Hematopoietic multipotent progenitor cell treated with erythropoietin and hydrocortisone succinate and interleukin-3 and kit ligand, for 15 days (in vitro differentiated cells): ENCODE data around the gene GADD45GIP1.
"Not testable (repeated sequence)": the region's sequence is repeated elsewhere in the genome, so short reads cannot be mapped to it uniquely, and the experiment has no call there.

Experiments used
- DNase-seq: peaks from one replicate; pipeline ENCODE4 v3.0.0-alpha.2; 2015; ENCODE audit warnings: low spot score

GADD45GIP1 gene

DNA sequence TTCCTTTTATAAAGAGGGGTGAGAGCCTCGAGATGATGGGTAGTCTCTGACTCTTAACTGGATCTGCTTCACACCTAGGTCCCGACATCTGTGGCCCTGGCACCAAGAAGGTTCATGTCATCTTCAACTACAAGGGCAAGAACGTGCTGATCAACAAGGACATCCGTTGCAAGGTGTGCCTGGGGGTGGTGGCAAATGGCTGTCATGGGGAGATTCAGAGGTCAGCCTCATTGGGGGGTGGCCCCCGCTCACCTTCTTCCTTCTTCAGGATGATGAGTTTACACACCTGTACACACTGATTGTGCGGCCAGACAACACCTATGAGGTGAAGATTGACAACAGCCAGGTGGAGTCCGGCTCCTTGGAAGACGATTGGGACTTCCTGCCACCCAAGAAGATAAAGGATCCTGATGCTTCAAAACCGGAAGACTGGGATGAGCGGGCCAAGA lies 17.0 kb downstream of the GADD45GIP1 start:
- DNase-seq: no peak

DNA sequence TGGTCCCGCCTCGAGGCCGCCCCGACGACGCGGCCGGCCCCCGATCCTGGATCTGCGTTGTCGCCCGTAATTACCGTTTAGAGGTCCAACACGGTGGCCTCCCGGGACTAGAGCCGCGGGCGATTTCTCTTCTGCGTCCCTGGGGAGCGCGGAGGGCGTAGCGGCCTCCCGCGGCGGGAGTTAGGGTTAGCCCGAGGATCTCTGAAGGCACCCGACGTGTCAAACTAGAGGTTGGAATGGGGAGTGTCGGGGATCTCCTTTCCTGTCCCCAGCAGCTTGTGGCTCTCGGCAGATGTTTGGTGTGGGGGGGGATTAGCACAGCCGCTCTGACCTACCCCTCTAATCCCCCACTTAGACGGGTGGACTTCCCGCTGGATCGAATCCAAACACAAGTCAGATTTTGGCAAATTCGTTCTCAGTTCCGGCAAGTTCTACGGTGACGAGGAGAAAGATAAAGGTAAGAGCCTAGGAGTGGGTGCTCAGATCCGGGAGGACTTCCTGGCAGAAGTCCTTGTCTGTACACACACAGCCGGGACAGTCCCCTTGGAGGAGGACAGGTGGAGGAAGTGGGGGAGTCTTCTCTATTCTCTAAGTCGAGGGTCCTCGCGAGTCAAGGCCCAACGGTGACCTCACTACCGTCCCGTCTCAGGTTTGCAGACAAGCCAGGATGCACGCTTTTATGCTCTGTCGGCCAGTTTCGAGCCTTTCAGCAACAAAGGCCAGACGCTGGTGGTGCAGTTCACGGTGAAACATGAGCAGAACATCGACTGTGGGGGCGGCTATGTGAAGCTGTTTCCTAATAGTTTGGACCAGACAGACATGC lies 18.0 kb downstream of the GADD45GIP1 start:
- peak; percentile 64 for DNase-seq

DNA sequence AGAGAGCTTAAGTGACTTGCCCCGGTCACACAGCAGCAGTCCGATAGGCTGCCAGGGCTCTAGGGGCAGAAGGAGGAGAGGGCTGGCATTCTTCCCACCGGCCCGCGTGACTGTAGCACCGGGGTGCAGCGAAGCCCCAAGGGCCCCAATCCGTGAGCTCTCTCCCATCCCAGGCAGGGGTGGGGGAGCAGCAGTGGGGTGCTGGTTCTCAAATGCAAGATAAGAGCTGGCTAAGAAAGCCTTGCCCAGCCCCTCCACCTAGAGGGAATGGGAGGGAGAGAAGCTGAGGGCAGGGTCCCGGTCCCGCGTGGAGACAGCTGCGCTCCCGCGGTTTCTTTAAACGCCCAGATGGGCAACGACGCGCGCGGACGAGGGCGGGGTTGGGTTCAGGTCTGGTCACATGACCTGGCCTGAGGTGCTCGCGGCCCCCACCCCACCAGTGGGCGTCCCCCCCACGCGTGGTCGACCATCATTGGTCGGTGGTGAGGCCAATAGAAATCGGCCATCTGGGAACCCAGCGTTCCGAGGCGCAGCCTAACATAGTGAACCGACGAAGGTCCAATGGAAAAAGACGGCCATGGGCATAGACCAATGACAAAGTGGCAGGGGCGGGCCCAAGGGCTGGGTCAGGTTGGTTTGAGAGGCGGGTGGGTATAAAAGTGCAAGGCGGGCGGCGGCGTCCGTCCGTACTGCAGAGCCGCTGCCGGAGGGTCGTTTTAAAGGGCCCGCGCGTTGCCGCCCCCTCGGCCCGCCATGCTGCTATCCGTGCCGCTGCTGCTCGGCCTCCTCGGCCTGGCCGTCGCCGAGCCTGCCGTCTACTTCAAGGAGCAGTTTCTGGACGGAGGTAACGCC lies 18.9 kb downstream of the GADD45GIP1 start, which contains the start of gene CALR:
Gene CALR (plus strand): TSS at position 683 of the 852 bp plus-strand sequence. CDS start 71 bp downstream, at position 754.
- DNase-seq: peak; percentile 99

DNA sequence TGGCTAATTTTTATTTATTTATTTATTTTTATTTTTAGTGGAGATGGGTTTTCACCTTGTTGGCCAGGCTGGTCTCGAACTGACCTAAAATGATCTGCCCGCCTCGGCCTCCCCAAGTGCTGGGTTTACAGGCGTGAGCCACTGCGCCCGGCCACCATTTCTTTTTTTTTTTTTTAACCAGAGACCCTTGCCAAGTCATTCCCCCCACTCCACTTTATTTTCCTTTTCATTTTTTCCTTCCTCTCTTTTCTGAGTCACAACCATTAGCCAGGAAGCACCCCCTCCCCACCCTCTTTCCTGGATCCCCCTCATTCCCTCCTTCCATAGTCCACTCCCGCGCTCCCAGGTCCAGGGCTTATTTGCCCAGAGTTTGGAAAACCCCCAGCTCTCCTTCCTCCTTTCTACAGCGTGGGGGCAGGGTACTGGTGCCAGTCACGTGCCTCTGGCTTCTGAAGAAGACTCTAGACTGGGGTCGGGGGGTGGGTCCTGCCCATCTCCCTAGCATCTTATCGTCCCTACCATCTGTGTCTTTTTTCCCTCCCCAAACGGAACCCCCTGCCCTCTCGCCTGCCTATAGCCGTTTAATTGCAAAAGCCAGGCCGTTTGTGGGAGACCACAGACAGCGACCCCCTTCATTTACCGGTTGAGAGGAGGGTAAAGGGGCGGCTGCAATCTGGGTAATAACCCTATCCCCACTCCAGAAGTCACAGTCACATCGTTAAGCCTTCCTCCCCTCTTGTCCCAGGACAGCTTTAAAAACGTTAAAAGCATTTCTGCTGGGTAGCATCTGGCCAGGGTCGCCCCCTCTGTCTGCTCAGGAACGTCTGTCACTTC lies 19.7 kb downstream of the GADD45GIP1 start:
- no peak for DNase-seq

DNA sequence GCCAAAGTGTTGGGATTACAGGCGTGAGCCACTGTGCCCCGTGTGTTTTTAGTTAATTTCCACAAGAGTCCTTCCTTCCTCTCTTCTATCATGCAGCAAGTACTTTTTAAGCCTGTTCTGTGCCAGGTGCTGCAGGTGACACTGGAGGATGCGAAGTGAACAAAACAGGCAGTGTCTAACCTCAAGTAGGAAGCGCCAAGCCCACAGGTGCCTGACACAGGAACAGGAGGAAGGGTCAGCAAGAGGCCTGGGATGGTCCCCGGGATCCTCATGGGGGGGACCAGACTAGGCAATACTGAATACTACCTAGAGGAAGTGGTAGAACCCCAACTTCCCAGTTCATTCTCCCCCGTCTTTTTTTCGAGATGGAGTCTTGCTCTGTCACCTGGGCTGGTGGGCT lies 20.4 kb downstream of the GADD45GIP1 start:
- DNase-seq: no peak

DNA sequence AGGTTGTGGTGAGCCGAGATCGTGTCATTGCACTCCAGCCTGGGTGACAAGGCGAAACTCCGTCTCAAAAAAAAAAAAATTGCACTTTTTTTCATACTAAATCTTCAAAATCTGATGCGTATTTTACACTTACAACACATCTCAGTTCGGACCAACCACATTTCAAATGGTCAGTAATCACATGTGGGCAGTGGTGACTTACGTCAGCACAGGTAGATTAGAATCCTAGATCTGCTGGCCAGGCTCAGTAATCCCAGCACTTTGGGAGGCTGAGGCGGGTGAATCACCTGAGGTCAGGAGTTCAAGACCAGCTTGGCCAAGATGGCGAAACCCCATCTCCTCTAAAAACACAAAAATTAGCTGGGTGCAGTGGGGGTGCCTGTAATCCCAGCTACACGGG lies 22.0 kb downstream of the GADD45GIP1 start:
- DNase-seq: no peak

DNA sequence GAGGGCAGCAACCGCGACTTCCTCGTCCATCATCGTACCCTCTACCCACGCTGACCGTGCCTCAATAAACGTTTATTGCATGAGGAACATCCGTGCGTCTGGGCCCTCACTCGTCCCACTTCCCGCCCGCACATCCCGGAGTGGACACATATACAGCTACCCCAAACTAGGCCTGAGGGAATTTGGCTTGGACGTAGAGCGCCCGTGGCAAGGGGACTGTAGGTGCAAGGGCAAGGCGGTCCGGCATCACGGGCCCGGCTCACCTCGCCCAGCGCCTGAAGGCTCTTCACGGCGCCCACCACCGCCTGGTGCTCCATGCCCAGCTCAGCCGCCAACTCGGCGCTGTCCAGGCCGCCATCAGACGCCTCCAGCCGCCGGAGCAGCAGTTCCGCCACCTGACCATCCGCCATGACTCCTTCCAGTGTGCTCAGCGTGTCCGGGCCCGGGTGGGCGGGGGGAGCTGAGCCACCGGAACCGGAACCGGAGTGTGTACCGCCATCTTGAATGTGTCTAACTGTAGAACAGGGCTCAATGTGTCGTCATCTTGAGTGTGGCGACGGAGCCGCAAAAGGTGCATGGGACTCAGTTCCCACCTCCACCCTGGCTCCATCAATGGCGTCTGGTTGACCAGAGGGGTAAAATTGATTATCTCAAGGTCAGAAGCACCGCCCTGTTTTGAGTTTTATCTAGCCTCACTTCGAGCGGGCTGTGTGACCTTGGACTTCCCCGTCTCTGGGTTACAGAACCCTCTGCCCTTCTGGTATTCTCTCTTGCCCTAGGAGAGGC lies 23.5 kb downstream of the GADD45GIP1 start, which contains the start of gene FARSA:
Gene FARSA (minus strand): TSS at position 425 of the 786 bp plus-strand sequence. CDS start 15 bp downstream, at position 410.
- DNase-seq: peak; percentile 93

DNA sequence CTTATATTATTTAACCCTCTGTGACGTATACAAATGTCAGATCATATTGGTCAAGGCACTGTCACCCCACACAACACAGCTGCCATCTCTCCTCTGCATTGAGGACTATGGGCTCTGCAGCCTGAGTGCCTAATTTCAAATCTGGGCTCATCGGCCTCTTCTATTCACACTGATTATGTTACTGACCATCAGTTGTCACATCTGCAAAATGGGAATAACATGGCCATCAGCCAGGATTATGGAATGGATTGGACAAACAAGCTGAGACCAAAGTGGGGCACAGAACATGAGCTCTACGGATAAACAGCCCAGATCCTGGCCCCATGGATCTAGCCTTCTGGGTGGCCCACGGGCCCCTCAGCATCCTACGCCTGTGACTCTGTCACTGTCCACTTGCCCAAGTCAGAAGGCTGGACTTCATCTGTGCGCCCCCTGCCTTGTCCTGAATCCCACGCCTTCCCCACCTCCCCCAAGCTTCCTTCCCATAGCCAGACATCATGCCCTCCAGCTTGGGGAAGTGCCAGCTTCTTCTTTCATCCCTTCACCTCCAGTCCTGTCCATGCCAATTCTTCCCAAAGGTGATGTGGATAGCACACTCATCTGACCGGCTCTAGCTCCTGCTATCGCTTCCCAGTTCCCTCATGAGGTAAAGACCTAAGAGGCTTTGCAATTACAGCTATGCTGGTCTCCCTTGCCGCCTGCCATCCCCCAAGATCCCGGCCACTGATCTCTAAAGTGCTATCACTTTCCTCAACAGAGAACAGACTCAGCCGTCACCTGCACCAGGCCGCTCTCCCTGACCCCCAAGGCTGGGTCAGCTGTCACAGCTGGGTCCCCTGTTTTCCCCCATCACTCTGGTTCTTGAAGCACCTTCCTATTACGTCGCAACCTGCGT lies 24.4 kb downstream of the GADD45GIP1 start:
- no peak for DNase-seq

DNA sequence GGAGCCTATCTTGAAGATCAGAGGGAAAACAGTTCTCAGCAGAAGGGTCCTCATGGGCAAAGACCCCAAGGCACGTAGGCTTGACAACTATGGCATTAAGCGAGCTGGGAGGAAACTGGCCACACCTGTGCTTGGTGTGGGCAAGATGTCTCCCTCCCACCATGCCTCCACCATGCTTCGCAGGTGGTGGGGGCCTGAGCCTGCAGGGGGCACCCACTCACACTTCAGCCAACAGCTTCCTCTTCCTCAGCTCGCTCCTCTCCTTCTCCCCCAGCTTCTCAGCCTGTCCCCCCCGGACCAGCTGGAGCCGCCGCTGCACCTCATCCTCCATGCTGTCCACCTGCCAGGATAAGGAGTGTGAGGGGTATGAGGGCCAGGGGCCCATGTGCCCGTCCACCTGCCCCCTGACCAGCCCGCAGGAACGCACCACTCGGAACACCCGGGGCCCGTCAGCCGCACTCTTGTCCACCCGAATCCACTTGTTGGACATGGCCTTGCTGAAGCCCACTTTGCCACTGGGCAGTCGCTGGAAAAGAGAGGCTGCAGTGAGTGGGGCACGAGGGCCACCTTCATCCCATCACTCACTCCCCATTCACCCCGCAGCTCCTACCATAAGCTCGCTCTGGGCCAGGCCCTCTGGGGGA lies 26.9 kb downstream of the GADD45GIP1 start:
- DNase-seq: no peak

DNA sequence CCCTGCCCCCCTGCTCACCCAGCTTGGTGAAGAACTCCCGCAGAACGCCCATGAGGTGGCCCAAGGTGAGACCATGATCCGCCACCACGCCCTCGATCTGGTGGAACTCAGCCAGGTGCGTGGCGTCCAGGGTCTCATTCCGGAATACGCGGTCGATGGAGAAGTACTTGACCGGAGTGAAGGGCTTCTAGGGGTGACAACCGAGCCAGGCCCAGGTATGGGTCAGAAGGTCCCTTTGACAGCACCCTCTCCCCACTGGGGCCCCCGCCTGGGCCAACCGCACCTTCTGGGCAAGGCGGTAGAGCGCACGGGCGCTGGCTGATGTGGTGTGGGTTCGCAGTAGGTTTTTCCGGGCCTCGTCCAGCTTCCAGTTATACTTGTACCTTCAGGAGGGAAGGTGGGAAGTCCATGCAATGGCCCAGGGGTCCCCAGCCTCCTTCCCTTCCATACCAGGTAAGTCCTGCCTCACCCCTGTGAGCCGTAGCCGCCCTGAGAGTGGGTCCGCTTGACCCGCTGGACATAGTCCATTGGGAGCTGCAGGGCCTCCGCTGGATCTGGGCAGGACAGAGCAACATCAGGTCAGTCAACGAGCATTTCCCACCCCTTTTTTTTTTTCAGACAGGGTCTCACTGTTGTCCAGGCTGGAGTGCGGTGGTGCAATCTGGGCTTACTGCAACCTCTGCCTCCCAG lies 32.3 kb downstream of the GADD45GIP1 start:
- DNase-seq: no peak

DNA sequence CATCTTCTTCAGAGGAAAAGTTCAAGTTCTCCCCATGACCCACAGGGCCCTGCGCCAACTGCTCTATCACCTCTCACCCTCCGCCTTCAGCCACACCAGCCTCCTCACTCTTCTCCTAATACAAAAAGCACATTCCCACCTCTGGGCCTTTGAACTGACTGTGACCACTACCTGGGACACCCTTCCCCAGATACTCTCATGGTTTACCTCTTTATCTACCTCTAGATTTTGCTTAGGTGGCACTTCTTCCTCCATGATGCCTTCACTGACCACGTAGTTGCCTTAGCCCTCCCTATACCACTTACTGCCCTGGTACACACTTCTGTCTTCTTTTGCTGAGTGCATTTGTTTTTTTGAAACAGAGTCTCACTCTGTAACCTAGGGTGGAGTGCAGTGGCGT lies 34.1 kb downstream of the GADD45GIP1 start:
- no peak for DNase-seq

DNA sequence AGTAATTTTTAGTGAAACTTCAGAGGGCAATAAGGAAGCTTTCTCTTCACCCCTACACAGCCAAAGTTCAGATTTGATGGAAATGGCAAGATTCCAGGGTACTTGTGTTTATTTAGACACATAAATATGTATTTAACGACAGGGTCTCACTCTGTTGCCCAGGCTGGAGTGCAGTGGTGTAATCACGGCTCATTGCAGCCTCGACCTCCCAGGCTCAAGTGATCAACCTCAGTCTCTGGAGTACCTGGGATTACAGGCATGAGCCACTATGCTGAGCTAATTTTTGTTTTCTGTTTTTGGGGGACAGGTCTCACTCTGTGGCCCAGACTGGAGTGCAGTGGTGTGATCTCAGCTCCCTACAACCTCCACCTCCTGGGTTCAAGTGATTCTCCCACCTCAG lies 36.0 kb downstream of the GADD45GIP1 start:
- no peak for DNase-seq

DNA sequence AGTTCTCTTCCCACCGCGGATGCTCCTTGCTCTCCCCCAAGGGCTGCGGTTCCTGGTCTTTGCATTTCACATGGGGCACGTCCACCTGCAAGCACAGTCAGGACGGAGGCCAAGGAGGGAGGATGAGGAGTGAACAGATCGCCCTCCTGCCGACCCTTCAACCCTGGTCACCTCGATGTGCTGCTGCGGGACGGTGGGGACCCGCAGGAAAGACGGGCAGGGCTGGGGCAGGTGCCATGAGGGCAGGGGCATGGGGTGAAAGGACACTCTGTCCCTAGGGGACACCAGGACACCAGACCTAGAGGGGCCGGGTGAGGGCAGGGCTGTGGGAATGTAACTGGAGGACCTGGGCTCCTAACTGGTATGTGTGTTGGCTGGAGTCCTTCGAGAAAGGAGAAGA lies 38.8 kb downstream of the GADD45GIP1 start:
- no peak for DNase-seq

DNA sequence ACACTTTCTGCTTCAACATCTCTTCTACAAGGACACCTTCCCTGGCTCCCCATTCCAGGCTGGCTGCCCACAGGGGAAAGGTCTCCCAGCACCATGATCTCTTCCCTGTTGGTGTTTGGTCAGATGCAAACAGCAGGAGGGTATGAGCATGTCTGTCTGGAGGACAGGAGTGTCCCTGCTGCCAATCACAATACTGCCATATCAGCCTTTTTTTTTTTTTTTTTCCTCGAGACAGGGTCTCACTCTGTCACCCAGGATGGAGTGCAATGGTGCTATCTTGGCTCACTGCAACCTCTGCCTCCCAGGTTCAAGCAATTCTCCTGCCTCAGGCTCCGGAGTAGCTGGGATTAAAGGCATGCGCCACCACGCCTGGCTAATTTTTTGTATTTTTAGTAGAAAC lies 41.2 kb downstream of the GADD45GIP1 start:
- not testable (repeated sequence) for DNase-seq

DNA sequence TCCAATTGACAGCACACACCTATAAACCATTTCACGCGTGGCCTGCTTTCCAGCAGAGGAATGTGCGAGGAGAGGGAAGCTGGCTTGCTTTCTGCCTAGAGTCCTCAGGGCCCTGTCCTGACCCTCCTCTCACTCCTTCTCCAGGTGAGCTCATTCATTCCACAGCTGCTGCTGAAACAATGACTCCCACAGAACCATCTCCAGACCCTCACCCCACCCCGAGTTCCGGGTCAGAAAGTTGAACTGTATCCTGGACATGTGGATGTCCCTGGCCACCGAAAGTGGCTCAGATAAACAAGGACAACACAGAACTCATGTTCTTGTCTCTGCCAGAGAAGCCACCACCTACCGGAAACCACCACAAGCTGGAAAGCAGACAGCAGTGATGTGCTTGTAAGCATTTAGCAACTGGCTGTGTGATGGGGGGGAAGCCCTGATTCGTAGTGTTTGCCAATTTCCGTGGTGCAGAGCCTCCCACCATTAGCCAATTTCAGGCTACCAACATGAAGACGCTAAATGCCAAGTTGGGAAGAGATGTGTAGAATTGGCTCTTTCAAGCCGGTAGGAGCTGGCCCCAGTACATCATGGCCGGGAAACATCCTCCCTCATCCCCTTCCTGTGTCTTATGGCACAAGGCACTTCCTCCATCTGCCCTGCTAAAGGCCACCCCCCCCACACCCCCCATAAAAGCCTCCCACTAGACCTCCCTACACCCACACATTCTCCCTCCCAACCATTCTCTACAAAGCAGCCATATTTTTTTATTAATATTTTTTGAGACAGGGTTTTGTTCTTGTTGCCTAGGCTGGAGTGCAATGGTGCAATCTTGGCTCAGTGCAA lies 43.0 kb downstream of the GADD45GIP1 start:
- no peak for DNase-seq

DNA sequence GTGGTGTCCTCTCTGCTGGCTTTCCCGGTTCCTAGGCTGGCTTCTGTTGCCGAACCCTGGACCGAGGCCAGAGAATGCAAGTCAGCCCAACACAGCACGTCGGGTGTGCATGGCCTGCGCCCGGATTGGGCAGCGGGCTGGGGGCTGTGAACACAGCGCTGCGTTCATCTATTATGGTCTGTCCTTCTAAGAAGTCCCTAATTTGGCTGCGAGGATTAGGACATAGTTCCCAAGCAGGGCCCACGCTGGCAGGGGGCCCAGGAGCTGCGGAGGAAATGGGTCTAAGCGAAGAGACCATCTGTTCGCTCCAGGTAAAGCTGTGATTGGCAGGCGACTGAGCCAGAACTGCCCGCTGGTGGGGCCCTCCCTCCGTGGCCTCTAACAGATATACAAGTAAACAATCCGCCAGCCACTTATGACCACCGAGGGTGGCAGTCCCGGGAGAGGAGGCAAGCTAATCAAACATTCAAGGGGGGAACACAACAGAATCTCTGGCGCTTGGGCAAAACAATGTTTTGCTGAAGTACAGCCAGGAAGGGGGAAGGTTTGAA lies 43.9 kb downstream of the GADD45GIP1 start:
- peak; percentile 33 for DNase-seq

DNA sequence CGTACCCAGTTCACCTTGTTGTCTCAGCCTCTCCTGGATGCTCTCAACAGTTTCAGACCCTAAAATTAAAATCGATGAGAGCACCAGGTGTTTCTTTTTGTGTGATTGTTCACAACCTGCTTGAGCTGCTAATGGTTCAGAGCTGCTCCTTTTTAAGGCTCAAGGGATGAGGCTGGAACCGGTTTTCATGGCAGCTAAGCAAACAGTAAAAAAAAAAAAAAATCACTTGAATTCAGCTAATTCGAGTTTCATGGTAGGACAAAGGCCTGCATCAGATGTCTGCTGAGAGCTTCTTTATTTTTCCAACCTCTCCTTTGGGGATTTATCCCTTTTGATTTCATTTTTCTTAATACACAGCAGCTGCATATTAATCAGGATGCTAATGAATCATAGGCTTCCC lies 44.5 kb downstream of the GADD45GIP1 start:
- no peak for DNase-seq

DNA sequence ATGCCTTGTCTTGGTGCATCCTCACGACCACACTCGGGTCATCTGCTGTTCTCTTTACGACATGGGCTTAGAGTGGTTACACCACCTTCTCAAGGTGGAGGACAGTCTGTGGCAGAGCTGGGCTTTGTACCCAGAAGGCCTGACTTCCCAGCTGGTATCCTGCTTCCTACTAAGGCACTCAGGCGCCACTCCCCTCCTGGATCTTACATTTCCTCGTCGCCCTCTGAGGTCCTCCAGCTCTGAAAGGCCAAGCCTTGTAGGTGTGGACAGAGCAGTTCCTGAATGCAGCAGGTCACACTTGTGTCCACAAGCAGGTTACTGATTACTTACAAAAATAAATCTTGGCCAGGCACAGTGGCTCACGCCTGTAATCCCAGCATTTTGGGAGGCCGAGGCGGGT lies 49.9 kb downstream of the GADD45GIP1 start:
- DNase-seq: no peak
